Activated naive CD8-positive, alpha-beta T cell treated with anti-CD3 and anti-CD28 coated beads for 36 hours (primary cell): ENCODE data around the gene CRHR2. TPM values are rescaled to one million over a fixed set of nuclear protein-coding genes. Genes with fewer than 3 reads are reported as not detected.

ENCODE experiments used
- DNase-seq: peaks from one replicate; pipeline ENCODE4 v3.0.0; 2021
- H3K27ac Mint-ChIP-seq: one replicate; pipeline ENCODE4 v1.8.0; 2022; ENCODE audit warnings: mild to moderate bottlenecking, moderate library complexity, mixed read lengths
- H3K27me3 Mint-ChIP-seq: one replicate; pipeline ENCODE4 v1.8.0; 2022; ENCODE audit warnings: mild to moderate bottlenecking, mixed read lengths
- H3K36me3 Mint-ChIP-seq: one replicate; pipeline ENCODE4 v1.8.0; 2021; ENCODE audit warnings: mild to moderate bottlenecking, mixed read lengths
- H3K4me1 Mint-ChIP-seq: one replicate; pipeline ENCODE4 v1.8.0; 2021; ENCODE audit warnings: mixed read lengths
- H3K4me3 Mint-ChIP-seq: one replicate; pipeline ENCODE4 v1.8.0; 2022; ENCODE audit warnings: mild to moderate bottlenecking, moderate library complexity, mixed read lengths
- H3K9me3 Mint-ChIP-seq: one replicate; pipeline ENCODE4 v1.8.0; 2022; ENCODE audit warnings: mixed read lengths
- total RNA-seq, 2 experiments: library from RNA; stranded (reverse); gene quantifications; one replicate each; pipeline ENCODE4 v1.2.3, GENCODE V29; 2021

The CRHR2 gene
- total RNA-seq, 2 experiments from 2014 or later = not detected

DNA sequence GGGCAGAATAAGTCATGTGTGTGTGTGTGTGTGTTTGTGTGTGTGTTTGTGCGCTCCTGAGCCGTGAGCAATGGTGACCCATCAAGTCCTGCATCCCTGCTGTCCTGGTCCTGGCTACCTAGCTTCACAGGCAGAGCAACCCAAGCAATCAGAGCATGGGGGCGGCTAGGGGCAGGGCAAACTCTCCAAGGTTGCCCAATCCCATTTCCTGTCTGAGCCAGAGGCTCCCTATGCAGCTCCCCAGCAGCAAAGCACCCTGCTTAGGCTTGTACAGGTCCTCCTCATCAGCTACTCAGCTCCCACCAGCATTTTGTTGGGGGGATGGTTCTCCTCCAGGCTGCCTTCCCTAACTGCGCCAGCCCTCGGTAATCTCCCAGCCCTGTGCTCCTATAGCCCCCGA, 31.1 kb upstream of the CRHR2 start:
- Mint-ChIP-seq H3K27ac (no peak overlapping the region), H3K27me3 (no peaks in the 10 kb centered on the region), H3K36me3 (peaks cover 15% of the 10 kb centered on the region), H3K4me3 (no peak overlapping the region), H3K9me3 (peaks cover 10% of the 10 kb centered on the region), H3K4me1 (no peaks in the 10 kb centered on the region)
- no peak for DNase-seq

DNA sequence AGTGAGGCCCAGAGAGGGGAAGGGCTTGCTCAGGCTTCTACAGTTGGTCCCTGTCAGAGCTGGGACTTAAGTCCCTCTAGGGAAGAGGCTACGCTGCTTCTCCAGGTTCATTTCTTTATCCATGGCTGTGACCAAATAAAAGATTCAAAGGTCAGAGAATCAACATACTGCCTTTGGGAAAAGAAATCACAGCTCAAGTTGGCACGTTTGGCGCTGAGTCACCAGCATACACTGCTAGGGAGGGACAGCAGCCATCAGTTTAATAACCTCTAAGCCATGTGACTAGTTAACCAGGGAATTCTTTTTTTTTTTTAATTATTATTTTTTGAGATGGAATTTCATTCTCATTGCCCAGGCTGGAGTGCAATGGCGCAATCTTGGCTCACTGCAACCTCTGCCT, 28.4 kb upstream of the CRHR2 start:
- Mint-ChIP-seq H3K9me3 (no peaks in the 10 kb centered on the region), H3K4me3 (no peak overlapping the region), H3K4me1 (no peaks in the 10 kb centered on the region), H3K36me3 (no peaks in the 10 kb centered on the region), H3K27me3 (no peaks in the 10 kb centered on the region), H3K27ac (no peak overlapping the region)
- DNase-seq = no peak

DNA sequence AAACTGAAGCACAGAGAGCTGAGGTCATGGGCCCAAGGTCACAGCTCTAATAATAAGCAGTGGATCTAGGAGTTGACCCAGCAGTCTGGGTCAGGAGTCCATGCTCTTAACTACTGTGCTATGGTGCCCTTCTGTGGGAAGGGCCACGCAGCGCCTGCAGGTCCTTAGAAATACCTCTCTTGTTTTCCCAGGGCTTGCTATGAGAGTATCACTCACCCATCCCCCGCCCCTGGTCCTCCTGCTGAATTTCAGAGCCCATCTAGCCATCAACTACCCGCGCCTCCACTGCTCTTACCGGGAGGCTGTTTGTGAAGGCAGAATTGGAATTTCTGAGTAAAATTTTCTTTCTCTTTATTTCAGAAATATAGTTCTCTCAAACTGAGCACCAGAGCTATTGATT, 27.3 kb upstream of the CRHR2 start:
- Mint-ChIP-seq H3K27ac (no peak overlapping the region), H3K36me3 (no peaks in the 10 kb centered on the region), H3K4me1 (no peaks in the 10 kb centered on the region), H3K27me3 (no peaks in the 10 kb centered on the region), H3K9me3 (no peaks in the 10 kb centered on the region), H3K4me3 (no peak overlapping the region)
- DNase-seq = no peak

DNA sequence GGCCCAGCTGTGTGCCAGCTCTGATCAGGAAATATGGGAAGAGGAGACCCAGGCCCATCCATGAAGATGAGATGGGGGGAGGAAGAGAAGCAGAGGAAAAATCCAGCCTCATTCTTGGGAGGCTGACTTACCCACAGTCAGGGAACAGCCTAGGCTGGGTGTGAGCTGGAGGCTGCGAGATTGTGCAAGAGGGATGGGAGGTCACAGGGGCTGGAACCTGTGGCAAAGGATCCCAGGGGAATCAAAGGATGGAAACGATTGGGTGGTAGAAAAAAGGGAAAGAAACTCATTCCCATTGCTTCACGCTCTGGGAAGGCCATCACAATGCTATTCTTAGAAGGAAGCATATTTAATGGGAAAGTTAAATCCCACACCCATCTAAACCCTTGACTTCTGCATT, 26.7 kb upstream of the CRHR2 start:
- Mint-ChIP-seq H3K36me3 (no peaks in the 10 kb centered on the region), H3K4me3 (no peak overlapping the region), H3K27ac (no peak overlapping the region), H3K4me1 (no peaks in the 10 kb centered on the region), H3K27me3 (no peaks in the 10 kb centered on the region), H3K9me3 (no peaks in the 10 kb centered on the region)
- no peak for DNase-seq

DNA sequence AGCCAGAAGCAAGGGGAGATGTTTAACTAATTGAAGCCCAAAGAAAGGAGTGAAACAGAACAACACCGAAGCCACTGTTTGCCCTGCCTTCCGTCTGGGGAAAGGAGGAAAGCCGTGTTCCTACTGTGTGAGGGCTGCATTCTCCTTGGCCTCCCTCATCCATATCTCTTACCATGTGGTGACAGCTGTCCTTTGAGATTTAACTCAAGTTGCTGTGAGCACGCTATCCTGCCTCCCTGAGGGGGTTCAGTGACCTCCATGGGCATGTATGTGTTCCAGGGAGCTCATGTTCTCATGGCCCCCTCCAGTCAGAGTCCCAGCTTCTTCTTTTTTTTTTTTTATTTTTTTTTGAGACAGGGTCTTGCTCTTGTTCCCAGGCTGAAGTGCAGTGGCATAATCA, 26.2 kb upstream of the CRHR2 start:
- no peak overlapping the region for H3K27ac Mint-ChIP-seq
- DNase-seq = no peak
- no peak overlapping the region for H3K4me3 Mint-ChIP-seq
- no peaks in the 10 kb centered on the region for H3K4me1 Mint-ChIP-seq
- H3K27me3 Mint-ChIP-seq = no peaks in the 10 kb centered on the region
- no peaks in the 10 kb centered on the region for H3K36me3 Mint-ChIP-seq
- H3K9me3 Mint-ChIP-seq = no peaks in the 10 kb centered on the region

DNA sequence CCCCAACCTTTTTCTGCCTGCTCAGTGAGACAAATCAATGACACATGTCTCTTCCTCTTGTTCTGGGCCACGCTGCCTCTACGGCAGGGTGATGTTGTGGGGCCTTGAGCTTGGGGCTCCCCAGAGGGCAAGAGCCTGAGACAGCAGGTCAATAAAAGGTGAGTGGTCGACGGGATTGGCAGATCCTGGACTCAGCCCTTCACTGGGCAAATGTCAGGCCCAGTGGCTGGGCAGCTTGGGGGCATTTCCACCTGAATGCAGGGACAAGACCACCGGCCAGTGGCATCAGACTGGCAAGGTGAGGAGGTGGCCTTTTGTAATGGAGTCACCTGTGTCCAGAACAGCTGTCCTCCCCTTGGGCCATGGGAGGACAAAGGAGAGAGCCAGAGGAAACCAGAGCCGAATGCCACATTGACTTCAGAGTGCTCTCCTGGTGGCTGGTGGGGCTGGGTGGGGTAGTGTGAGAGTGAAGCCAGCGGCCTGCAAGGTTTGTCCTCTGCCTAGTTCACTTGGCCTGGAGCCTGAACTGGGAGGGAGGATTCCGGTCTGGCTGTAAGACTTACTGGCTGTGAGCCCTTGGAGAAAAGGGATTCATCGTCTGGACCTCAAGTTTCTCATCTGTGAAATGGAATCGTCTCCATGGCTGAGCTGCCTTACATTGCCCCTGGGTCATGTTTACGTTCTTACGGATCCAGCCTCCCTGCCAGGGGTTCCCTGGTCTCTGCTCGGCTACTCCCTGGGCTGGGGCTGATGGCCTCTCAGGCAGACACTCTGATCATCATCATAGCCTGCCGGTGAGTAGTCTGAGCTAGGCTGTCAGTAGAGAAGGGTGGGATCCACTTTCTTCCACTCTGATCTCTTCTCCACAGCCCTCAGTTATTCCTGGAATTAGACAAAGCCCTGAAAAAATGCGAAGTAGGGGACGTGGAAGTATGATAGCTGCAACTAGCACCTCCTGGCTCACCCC, 25.4 kb upstream of the CRHR2 start:
- Mint-ChIP-seq H3K27ac (no peak overlapping the region), H3K4me1 (no peaks in the 10 kb centered on the region), H3K36me3 (no peaks in the 10 kb centered on the region), H3K27me3 (no peaks in the 10 kb centered on the region), H3K9me3 (no peaks in the 10 kb centered on the region), H3K4me3 (no peak overlapping the region)
- no peak for DNase-seq

DNA sequence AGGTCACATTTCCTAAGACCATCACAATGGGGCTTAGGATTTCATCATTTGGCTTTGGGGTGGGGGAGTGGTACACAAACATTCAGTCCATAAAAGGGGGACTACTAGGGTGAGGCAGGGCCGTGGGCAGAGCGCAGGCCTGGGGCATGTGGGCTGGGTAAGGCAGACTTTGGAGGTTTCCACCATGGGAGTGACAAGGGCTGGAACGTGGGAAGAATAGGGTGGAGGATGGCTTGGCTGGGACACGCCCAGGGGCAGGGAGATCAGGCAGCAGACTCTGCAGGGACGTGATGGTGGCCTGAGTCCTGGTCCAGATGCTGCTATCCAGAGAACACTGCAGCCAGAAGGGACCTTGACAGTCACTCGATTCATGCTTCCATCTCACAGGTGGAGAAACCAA, 24.7 kb upstream of the CRHR2 start:
- Mint-ChIP-seq H3K27me3 (no peaks in the 10 kb centered on the region), H3K9me3 (no peaks in the 10 kb centered on the region)

DNA sequence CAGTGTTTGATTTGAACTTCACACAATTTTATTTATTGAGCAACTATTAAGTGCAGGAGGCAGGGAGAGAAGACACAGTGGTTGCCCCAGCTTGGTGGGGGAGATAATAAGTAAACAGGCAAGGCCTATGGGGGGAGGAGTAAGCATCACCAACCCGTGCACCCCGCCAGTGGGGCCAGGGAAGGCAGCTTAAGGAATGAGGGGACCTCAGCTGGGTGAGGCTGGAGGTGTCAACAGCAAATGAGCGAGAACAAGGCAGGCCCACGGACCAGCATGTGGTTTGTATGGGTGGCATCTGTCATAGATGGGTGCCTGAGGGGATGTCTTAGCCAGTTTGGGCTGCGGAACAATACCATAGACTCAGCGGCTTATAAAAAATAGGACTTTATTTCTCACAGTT, 24.1 kb upstream of the CRHR2 start:
- H3K9me3 Mint-ChIP-seq = no peaks in the 10 kb centered on the region
- no peaks in the 10 kb centered on the region for H3K27me3 Mint-ChIP-seq
- DNase-seq = no peak
- no peaks in the 10 kb centered on the region for H3K36me3 Mint-ChIP-seq
- no peak overlapping the region for H3K27ac Mint-ChIP-seq
- no peaks in the 10 kb centered on the region for H3K4me1 Mint-ChIP-seq
- no peak overlapping the region for H3K4me3 Mint-ChIP-seq

More for the DNA sequence above, 24.7 kb upstream of the CRHR2 start:
- DNase-seq = no peak
- Mint-ChIP-seq H3K4me1 (no peaks in the 10 kb centered on the region), H3K27ac (no peak overlapping the region), H3K36me3 (no peaks in the 10 kb centered on the region), H3K4me3 (no peak overlapping the region)

DNA sequence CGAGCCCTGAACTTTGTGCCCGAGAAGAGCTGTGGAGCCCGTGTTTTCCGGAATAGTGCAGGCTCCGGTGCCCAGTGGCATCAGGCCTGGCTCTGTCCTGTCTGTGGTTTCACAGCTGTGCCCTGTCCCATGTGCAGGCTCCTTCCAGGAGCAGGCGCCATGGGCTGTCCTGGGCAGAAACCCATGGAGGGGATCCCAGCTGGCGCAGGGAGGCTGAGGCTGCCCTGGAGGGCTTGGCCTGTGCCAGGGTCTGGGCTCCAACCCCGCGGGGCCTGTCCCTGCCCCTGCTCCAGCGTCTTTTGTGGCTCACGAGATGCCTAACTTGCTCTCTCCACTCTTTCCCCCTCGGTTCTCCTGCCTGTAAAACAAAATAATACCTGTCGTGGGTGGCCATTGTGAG, 23.3 kb upstream of the CRHR2 start:
- Mint-ChIP-seq H3K4me3 (no peak overlapping the region), H3K9me3 (no peaks in the 10 kb centered on the region), H3K4me1 (no peaks in the 10 kb centered on the region), H3K27ac (no peak overlapping the region), H3K27me3 (no peaks in the 10 kb centered on the region), H3K36me3 (no peaks in the 10 kb centered on the region)
- no peak for DNase-seq

DNA sequence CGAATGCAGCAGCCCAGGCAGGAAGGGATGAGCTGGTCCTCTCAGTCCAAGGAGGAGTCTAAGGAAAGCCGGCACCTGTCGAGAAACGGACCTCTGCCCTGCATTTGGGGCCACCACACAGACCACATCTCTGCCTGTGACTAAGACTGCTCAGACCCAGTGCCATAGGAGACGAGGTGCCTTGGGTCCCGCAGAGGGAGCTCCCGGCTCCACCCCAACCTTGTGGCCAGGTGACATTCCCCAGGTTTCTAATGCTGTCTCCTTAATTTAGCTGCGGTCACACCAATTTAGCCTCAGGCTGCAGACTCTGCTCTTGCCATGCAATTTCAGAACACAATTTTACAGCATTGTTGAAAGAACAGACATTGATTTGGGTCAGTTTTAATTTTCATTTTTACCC, 22.8 kb upstream of the CRHR2 start:
- Mint-ChIP-seq H3K9me3 (no peaks in the 10 kb centered on the region), H3K36me3 (no peaks in the 10 kb centered on the region), H3K27ac (no peak overlapping the region), H3K27me3 (no peaks in the 10 kb centered on the region), H3K4me1 (no peaks in the 10 kb centered on the region), H3K4me3 (no peak overlapping the region)
- DNase-seq = no peak

DNA sequence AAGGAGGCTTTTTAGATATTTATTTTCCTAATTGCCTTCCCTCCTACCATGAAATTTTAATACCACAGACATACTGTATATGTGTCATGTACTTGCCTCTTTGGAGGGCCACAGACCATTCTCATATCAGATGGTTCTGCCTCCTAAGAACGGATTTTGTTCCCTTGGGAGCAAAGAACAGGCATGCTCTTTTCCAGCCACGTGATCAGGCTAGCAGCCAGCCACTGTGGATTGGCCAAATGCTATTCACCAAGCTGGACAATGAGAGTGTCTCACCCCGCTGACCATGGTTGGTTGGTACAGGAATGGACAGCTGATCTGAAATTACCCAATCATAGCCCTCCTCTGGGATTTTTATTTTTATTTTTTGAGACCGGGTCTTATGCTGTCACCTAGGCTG, 21.5 kb upstream of the CRHR2 start:
- Mint-ChIP-seq H3K4me3 (no peak overlapping the region), H3K36me3 (no peaks in the 10 kb centered on the region), H3K4me1 (no peaks in the 10 kb centered on the region), H3K27ac (no peak overlapping the region), H3K9me3 (no peaks in the 10 kb centered on the region), H3K27me3 (no peaks in the 10 kb centered on the region)
- no peak for DNase-seq

DNA sequence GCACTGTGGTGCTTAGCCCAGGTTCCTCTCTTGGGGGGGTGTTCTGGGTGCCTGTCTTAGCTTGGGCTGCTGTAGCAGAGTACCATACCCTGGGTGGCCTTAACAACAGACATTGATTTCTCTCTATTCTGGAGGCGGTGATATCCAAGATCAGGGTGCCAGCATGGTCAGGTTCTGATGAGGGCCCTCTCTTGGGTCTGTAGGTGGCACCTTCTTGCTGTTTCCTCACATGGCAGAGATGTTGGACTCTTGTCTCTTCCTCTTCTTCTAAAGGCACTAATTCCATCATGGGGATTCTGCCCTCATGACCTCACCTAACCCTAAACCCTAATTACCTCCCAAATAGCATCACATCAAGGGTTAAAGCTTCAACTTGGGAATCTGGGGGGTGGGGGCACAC, 19.9 kb upstream of the CRHR2 start:
- no peaks in the 10 kb centered on the region for H3K36me3 Mint-ChIP-seq
- DNase-seq = no peak
- H3K27ac Mint-ChIP-seq = no peak overlapping the region
- H3K9me3 Mint-ChIP-seq = no peaks in the 10 kb centered on the region
- peaks cover 4% of the 10 kb centered on the region for H3K4me1 Mint-ChIP-seq
- H3K4me3 Mint-ChIP-seq = no peak overlapping the region
- no peaks in the 10 kb centered on the region for H3K27me3 Mint-ChIP-seq

DNA sequence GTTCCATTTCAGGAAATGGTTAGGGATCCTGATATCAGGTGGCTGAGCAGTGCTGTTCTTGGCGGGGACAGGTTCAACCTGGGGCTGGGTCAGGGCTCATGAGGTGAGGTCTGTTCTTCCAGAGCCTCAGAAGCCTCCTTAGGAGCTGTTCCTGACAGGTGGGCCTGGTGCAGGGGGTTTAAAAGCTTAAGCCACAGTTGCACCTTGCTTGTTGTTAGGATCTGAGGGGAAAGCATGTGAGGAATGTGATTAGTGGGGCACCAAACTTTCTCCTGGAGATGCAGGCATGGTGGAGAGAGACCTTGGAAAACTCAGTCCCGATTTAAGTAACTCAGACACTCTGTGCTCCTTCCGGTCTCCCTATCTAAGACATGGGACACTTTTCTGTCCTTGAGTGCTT, 18.7 kb upstream of the CRHR2 start:
- H3K27ac Mint-ChIP-seq = no peak overlapping the region
- no peaks in the 10 kb centered on the region for H3K36me3 Mint-ChIP-seq
- peaks cover 4% of the 10 kb centered on the region for H3K4me1 Mint-ChIP-seq
- DNase-seq = no peak
- H3K4me3 Mint-ChIP-seq = no peak overlapping the region
- no peaks in the 10 kb centered on the region for H3K27me3 Mint-ChIP-seq
- no peaks in the 10 kb centered on the region for H3K9me3 Mint-ChIP-seq

DNA sequence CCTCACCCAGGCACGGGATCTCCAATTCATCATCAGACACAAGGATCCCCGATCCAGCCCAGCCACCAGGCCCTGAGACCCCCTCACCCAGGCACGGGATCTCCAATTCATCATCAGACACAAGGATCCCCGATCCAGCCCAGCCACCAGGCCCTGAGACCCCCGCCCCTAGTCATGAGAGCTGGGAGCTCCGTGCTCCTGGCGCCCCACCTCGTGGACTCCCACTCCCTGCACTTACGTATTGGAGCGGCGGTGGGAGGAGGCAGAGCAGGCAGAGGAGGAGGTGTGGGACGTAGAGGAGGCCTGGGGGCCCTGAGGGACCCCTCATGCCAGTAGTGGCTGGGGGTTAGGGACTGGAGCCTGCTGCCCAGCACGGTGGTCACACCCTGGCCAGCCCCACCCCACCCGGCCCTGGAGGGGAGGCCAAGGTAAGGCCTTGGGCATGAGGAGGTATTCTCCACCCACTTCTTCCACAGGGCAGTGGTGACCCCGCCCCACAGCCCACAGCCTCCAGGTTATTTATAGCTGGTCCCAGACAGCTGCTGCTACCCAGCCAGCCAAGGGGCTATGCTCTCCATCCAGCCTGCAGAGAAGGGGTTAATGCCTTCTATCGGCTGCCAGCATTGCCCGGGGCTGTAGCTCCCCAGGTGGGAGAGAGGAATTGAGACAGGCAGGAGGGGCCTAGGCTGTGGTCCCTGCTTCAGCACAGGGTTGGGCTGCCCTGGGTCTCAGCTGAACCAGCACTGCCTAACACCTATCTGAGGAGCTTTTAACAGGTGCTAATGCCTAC, 17.6 kb upstream of the CRHR2 start:
- Mint-ChIP-seq H3K4me3 (no peak overlapping the region), H3K4me1 (peaks cover 4% of the 10 kb centered on the region), H3K36me3 (no peaks in the 10 kb centered on the region), H3K27me3 (no peaks in the 10 kb centered on the region), H3K27ac (no peak overlapping the region), H3K9me3 (no peaks in the 10 kb centered on the region)
- no peak for DNase-seq

DNA sequence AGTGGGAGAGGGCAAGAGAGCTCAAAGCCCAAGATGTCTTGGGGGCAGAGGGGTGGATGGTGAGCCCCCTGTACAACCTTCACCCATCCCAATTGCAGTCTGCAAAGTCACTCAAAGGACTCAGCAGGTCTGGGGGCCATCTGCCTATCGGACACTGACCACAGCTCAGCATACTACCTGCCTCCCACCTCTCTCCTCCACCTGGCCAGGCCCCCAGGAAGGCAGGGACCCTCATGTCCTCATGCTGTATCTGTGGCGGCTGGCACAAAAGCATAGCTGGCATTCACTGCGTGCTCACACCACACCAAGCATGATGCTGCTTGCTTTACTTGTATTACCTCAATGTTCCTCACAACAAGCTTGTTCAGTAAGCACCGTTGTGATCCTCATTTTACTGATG, 16.2 kb upstream of the CRHR2 start:
- peaks cover 4% of the 10 kb centered on the region for H3K4me1 Mint-ChIP-seq
- no peak overlapping the region for H3K27ac Mint-ChIP-seq
- H3K9me3 Mint-ChIP-seq = no peaks in the 10 kb centered on the region
- H3K27me3 Mint-ChIP-seq = no peaks in the 10 kb centered on the region
- no peak overlapping the region for H3K4me3 Mint-ChIP-seq
- DNase-seq = no peak
- H3K36me3 Mint-ChIP-seq = no peaks in the 10 kb centered on the region
